Mesothelial cell of epicardium (in vitro differentiated cells): Measurements from ENCODE around the gene BRINP2. TPM values are rescaled to one million over a fixed set of nuclear protein-coding genes. Genes with fewer than 3 reads are reported as not detected.

ENCODE experiments used
- DNase-seq, 2 experiments: peaks; one replicate each; pipeline ENCODE4 v3.0.0; 2021; ENCODE audit warnings: low spot score in 2 of 2; ENCODE audit not compliant: unreplicated experiment in 2 of 2
- H3K27ac Mint-ChIP-seq: 2 replicates; pipeline ENCODE4 v1.8.0; 2021; ENCODE audit warnings: mixed read lengths
- H3K27me3 Mint-ChIP-seq: 2 replicates; pipeline ENCODE4 v1.8.0; 2021; ENCODE audit warnings: low read depth, mixed read lengths
- H3K36me3 Mint-ChIP-seq: 2 replicates; pipeline ENCODE4 v1.8.0; 2021; ENCODE audit warnings: mixed read lengths
- H3K4me1 Mint-ChIP-seq: 2 replicates; pipeline ENCODE4 v1.8.0; 2021; ENCODE audit warnings: mixed read lengths
- H3K4me3 Mint-ChIP-seq: 2 replicates; pipeline ENCODE4 v1.8.0; 2021; ENCODE audit warnings: mild to moderate bottlenecking, moderate library complexity, mixed read lengths
- H3K9me3 Mint-ChIP-seq: 2 replicates; pipeline ENCODE4 v1.8.0; 2021; ENCODE audit warnings: mixed read lengths
- total RNA-seq: library from RNA; stranded (reverse); gene quantifications from 3 replicates; pipeline ENCODE4 v1.2.1, GENCODE V29; 2021
- TF ChIP-seq, protein P1 (sequence below): fragments of 200-600 bp; sonication (generic); IDR thresholded peaks from one replicate; pipeline ENCODE4 v1.5.0; 2021; ENCODE audit warnings: antibody characterized with exemption; ENCODE audit not compliant: unreplicated experiment

Gene BRINP2
- total RNA-seq, 1 donor from 2014 or later: 0.63 TPM

DNA sequence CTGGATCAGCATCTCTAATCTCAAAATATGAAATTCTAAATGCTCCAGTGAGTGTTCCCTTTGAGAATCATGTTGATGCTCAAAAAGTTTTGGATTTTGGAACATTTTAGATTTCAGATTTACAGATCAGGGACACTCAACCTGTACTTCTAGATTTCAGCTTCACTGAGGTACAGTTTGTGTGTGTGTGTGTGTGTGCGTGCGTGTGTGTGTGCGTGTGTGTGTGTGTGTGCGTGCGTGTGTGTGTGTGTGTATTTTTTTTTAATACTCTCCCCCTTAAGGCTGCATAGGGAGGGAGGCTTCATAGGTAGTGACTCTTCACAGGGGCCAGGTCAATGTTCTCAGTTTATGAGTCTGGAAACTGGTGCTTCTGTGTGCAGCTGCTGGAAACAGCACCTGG, 77.5 kb downstream of the BRINP2 start:
- Mint-ChIP-seq H3K4me3 (no peak overlapping the region), H3K9me3 (no peaks in the 10 kb centered on the region), H3K27me3 (peaks cover 4% of the 10 kb centered on the region), H3K36me3 (no peaks in the 10 kb centered on the region), H3K4me1 (peaks cover 21% of the 10 kb centered on the region), H3K27ac (no peak overlapping the region)
- DNase-seq: no peak
- TF ChIP-seq, protein P1, sequence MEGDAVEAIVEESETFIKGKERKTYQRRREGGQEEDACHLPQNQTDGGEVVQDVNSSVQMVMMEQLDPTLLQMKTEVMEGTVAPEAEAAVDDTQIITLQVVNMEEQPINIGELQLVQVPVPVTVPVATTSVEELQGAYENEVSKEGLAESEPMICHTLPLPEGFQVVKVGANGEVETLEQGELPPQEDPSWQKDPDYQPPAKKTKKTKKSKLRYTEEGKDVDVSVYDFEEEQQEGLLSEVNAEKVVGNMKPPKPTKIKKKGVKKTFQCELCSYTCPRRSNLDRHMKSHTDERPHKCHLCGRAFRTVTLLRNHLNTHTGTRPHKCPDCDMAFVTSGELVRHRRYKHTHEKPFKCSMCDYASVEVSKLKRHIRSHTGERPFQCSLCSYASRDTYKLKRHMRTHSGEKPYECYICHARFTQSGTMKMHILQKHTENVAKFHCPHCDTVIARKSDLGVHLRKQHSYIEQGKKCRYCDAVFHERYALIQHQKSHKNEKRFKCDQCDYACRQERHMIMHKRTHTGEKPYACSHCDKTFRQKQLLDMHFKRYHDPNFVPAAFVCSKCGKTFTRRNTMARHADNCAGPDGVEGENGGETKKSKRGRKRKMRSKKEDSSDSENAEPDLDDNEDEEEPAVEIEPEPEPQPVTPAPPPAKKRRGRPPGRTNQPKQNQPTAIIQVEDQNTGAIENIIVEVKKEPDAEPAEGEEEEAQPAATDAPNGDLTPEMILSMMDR: no peak

DNA sequence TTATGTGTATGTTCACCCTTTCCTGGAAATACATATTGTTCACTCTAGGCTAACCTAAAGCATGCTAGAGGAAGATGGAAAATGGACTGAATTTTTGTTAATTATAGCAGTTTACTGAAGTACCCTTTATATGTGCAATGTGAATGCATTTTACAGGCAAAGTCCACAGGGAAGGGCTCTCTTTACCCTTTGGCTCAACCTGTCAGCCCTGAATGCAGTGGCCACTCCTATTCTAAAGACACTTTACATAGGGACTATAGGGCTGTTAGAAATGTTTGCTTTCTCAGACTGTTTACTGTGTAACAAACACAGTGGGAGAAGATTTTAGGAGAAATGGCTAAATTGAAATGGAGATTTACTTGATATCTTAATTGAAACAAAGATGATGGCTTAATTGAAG, 78.5 kb downstream of the BRINP2 start:
- no peak for DNase-seq
- H3K4me3 Mint-ChIP-seq: no peak overlapping the region
- no peak overlapping the region for H3K27ac Mint-ChIP-seq
- TF ChIP-seq, protein P1: no peak
- H3K27me3 Mint-ChIP-seq: peaks cover 4% of the 10 kb centered on the region
- no peaks in the 10 kb centered on the region for H3K9me3 Mint-ChIP-seq
- peaks cover 21% of the 10 kb centered on the region for H3K4me1 Mint-ChIP-seq
- H3K36me3 Mint-ChIP-seq: no peaks in the 10 kb centered on the region

DNA sequence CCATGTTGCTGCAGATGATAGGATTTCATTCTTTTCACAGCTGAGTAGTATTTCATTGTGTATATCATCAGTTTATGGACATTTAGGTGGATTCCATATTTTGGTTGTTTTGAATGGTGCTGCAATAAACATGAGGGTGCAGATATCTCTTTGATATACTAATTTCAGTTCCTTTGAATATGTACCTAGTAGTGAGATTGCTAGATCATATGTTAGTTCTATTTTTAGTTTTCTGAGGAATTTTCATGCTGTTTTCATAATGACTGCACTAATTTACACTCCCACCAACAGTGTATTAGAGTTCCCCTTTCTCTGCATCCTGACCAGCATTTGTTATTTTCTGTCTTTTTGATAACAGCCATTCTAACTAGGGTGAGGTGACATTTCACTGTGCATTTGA, 82.1 kb downstream of the BRINP2 start:
- no peak overlapping the region for H3K4me3 Mint-ChIP-seq
- H3K4me1 Mint-ChIP-seq: peaks cover 15% of the 10 kb centered on the region
- DNase-seq: no peak
- TF ChIP-seq, protein P1: no peak
- peaks cover 4% of the 10 kb centered on the region for H3K27me3 Mint-ChIP-seq
- no peak overlapping the region for H3K27ac Mint-ChIP-seq
- no peaks in the 10 kb centered on the region for H3K9me3 Mint-ChIP-seq
- H3K36me3 Mint-ChIP-seq: no peaks in the 10 kb centered on the region

DNA sequence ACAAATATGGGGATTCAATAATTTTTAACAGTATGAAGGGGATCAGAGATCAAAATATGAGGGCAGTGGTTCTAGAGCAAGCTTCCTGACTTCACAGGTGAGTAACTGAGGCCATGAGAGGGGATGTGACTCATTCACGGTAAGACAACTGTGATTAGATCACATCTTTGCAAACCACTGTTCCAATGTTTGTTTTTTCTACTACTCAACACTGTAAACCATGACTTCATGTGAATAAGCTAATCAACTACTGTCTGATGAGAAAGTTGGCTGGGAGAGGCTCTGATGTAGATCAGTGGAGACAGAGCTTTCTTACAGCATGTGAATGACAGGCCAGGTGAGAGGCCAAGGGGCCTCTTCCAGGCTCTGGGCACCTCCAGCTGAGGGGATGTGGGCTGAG, 84.7 kb downstream of the BRINP2 start:
- DNase-seq: no peak
- Mint-ChIP-seq H3K4me1 (peaks cover 13% of the 10 kb centered on the region), H3K27ac (no peak overlapping the region), H3K4me3 (no peak overlapping the region), H3K9me3 (no peaks in the 10 kb centered on the region), H3K27me3 (peaks cover 1% of the 10 kb centered on the region), H3K36me3 (no peaks in the 10 kb centered on the region)
- TF ChIP-seq, protein P1: no peak

DNA sequence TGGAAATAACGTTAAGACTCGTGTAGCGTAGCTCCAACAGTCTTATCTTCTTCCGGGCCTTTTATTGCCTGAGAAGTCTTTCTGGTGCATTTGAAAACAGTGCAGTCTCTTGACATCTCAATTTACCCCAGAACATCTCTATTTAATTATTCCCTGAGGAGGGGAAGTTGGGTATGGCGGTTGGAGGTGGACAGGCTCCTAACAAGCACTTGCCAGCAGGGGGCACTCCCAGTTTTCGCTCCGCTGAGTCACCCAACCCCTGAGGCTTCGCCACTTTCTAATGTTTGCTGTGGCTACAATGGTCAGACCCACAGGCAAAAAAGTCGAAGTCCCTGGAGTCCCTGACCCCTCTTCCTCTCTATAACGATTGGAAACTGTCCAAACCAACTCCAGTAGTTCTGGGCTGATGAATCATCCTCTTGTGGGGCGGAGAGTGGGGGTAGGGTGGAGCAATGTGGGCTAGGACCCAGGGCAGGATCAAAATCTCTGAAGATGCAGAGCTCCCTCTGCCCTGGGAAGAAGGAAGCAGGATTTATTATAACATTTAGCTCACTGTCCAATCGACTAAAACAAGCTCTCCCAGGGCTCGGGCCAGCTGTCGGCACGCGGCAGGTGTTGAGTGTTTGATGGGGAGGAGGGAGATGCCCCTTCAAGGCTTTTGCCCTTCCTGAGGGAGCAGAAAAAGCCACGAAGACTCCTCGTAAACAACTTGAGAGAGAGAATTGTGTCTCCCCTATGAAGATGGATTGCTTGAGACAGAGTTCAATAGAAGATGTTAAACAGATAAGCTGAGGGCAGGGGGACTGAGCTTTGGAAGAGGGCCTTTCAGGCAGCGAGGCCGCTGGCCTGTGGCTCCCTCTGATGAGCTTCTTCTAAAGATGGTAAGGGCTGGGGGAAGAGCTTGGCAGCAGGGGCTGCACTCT, 85.7 kb downstream of the BRINP2 start:
- TF ChIP-seq, protein P1: peak; percentile 61
- no peaks in the 10 kb centered on the region for H3K36me3 Mint-ChIP-seq
- peaks cover 1% of the 10 kb centered on the region for H3K27me3 Mint-ChIP-seq
- no peak overlapping the region for H3K27ac Mint-ChIP-seq
- H3K4me3 Mint-ChIP-seq: no peak overlapping the region
- no peaks in the 10 kb centered on the region for H3K9me3 Mint-ChIP-seq
- peaks cover 13% of the 10 kb centered on the region for H3K4me1 Mint-ChIP-seq
- DNase-seq: peak in 1 of 2 experiments; percentile 56
